Measurements from ENCODE around the gene LCN9. TPM values are rescaled to one million over a fixed set of nuclear protein-coding genes. Genes with fewer than 3 reads are reported as not detected.

The LCN9 gene
- total RNA-seq, 1 donor from 2014 or later = not detected

- H3K4me3 ChIP-seq (ENCODE audit: low read depth, low read length) = no peak overlapping the region
- no peak for TF ChIP-seq CTCF (conservative IDR thresholded peaks at IDR 0.05; ENCODE audit: low read depth, low read length)
- no peak for DNase-seq (ENCODE audit: low read depth)
Observed at GRCh38 chr9:135704483-135704882, 41.4 kb downstream of the LCN9 start.

- H3K4me3 ChIP-seq (ENCODE audit: low read depth, low read length) = no peak overlapping the region
- DNase-seq (ENCODE audit: low read depth) = no peak
- no peak for TF ChIP-seq CTCF (conservative IDR thresholded peaks at IDR 0.05; ENCODE audit: low read depth, low read length)
Observed at GRCh38 chr9:135705376-135705775, 42.3 kb downstream of the LCN9 start.

GRCh38 chr9:135706288-135706687 is 43.2 kb downstream of the LCN9 start:
- DNase-seq (ENCODE audit: low read depth) = no peak

GRCh38 chr9:135707252-135708138 is 44.4 kb downstream of the LCN9 start:
- no peak for DNase-seq (ENCODE audit: low read depth)
- no peak for TF ChIP-seq CTCF (conservative IDR thresholded peaks at IDR 0.05; ENCODE audit: low read depth, low read length)
- H3K4me3 ChIP-seq (ENCODE audit: low read depth, low read length) = no peak overlapping the region

More at GRCh38 chr9:135706288-135706687, 43.2 kb downstream of the LCN9 start:
- H3K4me3 ChIP-seq (ENCODE audit: low read depth, low read length) = no peak overlapping the region
- TF ChIP-seq CTCF (conservative IDR thresholded peaks at IDR 0.05; ENCODE audit: low read depth, low read length) = no peak

GRCh38 chr9:135708164-135708563 is 45.1 kb downstream of the LCN9 start:
- H3K4me3 ChIP-seq (ENCODE audit: low read depth, low read length) = no peak overlapping the region
- no peak for DNase-seq (ENCODE audit: low read depth)
- no peak for TF ChIP-seq CTCF (conservative IDR thresholded peaks at IDR 0.05; ENCODE audit: low read depth, low read length)

GRCh38 chr9:135711391-135711790 is 48.3 kb downstream of the LCN9 start:
- no peak for DNase-seq (ENCODE audit: low read depth)
- no peak overlapping the region for H3K4me3 ChIP-seq (ENCODE audit: low read depth, low read length)
- no peak for TF ChIP-seq CTCF (conservative IDR thresholded peaks at IDR 0.05; ENCODE audit: low read depth, low read length)

- no peak for TF ChIP-seq CTCF (conservative IDR thresholded peaks at IDR 0.05; ENCODE audit: low read depth, low read length)
- no peak for DNase-seq (ENCODE audit: low read depth)
- no peak overlapping the region for H3K4me3 ChIP-seq (ENCODE audit: low read depth, low read length)
Observed at GRCh38 chr9:135711881-135712280, 48.8 kb downstream of the LCN9 start.
